Loucy (cell line): ENCODE results near the gene SYT8.
A peak's percentile ranks its signal among the peaks of the same experiment; 100 is the strongest.

Source experiments
- H2AFZ ChIP-seq: fragments of 200-600 bp; sonication (generic); 2 replicates; pipeline ENCODE4 v1.6.0; 2016; ENCODE audit warnings: antibody characterized with exemption, mild to moderate bottlenecking, low read length, moderate library complexity
- H3F3A ChIP-seq: fragments of 200-600 bp; 2 replicates; pipeline ENCODE4 v1.6.0; 2016; ENCODE audit warnings: antibody characterized with exemption, low read depth, mild to moderate bottlenecking
- H3K27me3 ChIP-seq: fragments of 200-600 bp; sonication (generic); 2 replicates; pipeline ENCODE4 v1.6.1; 2014; ENCODE audit warnings: low read length, mild to moderate bottlenecking; ENCODE audit not compliant: insufficient read depth, poor library complexity, severe bottlenecking
- H3K36me3 ChIP-seq: fragments of 200-600 bp; sonication (generic); 2 replicates; pipeline ENCODE4 v1.6.1; 2016; ENCODE audit warnings: low read length; ENCODE audit not compliant: insufficient read depth
- H3K4me1 ChIP-seq: fragments of 200-600 bp; sonication (generic); 2 replicates; pipeline ENCODE4 v1.5.1; 2014; ENCODE audit warnings: low read length, mild to moderate bottlenecking; ENCODE audit not compliant: insufficient read depth, poor library complexity, severe bottlenecking
- H3K4me2 ChIP-seq: fragments of 200-600 bp; sonication (generic); 2 replicates; pipeline ENCODE4 v1.6.0; 2014; ENCODE audit warnings: antibody characterized with exemption, low read length, low read depth, mild to moderate bottlenecking; ENCODE audit not compliant: poor library complexity, severe bottlenecking
- H3K4me3 ChIP-seq: fragments of 200-600 bp; sonication (generic); 2 replicates; pipeline ENCODE4 v1.5.1; 2014; ENCODE audit warnings: low read length, mild to moderate bottlenecking, mixed read lengths; ENCODE audit not compliant: poor library complexity, severe bottlenecking
- H3K79me2 ChIP-seq: fragments of 200-600 bp; sonication (generic); 2 replicates; pipeline ENCODE4 v1.6.1; 2014; ENCODE audit warnings: low read length; ENCODE audit not compliant: insufficient read depth
- H3K9ac ChIP-seq: fragments of 200-600 bp; sonication (generic); 2 replicates; pipeline ENCODE4 v1.6.0; 2014; ENCODE audit warnings: mild to moderate bottlenecking, low read depth, low read length, moderate library complexity; ENCODE audit not compliant: poor library complexity, severe bottlenecking
- H3K9me2 ChIP-seq: fragments of 200-600 bp; sonication (generic); replicated peaks from 2 replicates; pipeline ENCODE4 v1.6.1; 2016; ENCODE audit warnings: low read depth, low read length, mixed read lengths
- H3K9me3 ChIP-seq: fragments of 200-600 bp; sonication (generic); 2 replicates; pipeline ENCODE4 v1.6.1; 2014; ENCODE audit warnings: mild to moderate bottlenecking, antibody characterized with exemption, low read length, low read depth; ENCODE audit not compliant: insufficient read depth
- H4K20me1 ChIP-seq: fragments of 200-600 bp; sonication (generic); 2 replicates; pipeline ENCODE4 v1.6.0; 2014; ENCODE audit warnings: antibody characterized with exemption, low read length, mild to moderate bottlenecking; ENCODE audit not compliant: insufficient read depth, poor library complexity, severe bottlenecking
- CTCF ChIP-seq: fragments of 200-600 bp; sonication (generic); conservative IDR thresholded peaks from 2 replicates; pipeline ENCODE4 v1.5.1; 2014; ENCODE audit warnings: mild to moderate bottlenecking, antibody characterized with exemption, low read length
- EZH2phosphoT487 ChIP-seq: fragments of 200-600 bp; IDR thresholded peaks from 2 replicates; pipeline ENCODE4 v1.6.1; 2018; ENCODE audit warnings: antibody characterized with exemption, mild to moderate bottlenecking, moderate library complexity, borderline replicate concordance

The SYT8 gene

GRCh38 chr11:1791912-1792311 lies 42.9 kb upstream of the SYT8 start:
- no peaks in the 10 kb centered on the region for H3K27me3 ChIP-seq
- no peaks in the 10 kb centered on the region for H3F3A ChIP-seq
- H3K4me2 ChIP-seq: peak overlapping the region; percentile 72
- H3K4me1 ChIP-seq: peaks cover 19% of the 10 kb centered on the region
- no peaks in the 10 kb centered on the region for H3K79me2 ChIP-seq
- no peaks in the 10 kb centered on the region for H3K9me3 ChIP-seq
- no peak overlapping the region for H3K4me3 ChIP-seq
- peak overlapping the region; percentile 23 for H3K9ac ChIP-seq
- no peaks in the 10 kb centered on the region for H3K9me2 ChIP-seq
- no peak for TF ChIP-seq CTCF
- TF ChIP-seq EZH2phosphoT487: no peak
- no peaks in the 10 kb centered on the region for H3K36me3 ChIP-seq
- H4K20me1 ChIP-seq: no peaks in the 10 kb centered on the region
- no peak overlapping the region for H2AFZ ChIP-seq

DNA sequence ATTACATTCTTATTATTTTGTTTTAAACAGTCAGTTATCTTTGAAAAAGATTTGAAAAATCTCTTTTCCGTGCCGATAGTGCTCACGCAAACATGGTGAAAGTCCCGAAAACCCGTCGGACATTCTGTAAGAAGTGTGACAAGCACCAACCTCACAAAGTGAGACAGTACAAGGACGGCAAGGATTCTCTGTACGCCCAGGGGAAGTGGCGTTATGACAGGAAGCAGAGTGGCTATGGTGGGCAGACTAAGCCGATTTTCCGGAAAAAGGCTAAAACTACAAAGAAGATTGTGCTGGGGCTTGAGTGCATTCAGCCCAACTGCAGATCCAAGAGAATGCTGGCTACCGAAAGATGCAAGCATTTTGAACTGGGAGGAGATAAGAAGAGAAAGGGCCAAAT lies 42.3 kb upstream of the SYT8 start:
- H3K36me3 ChIP-seq: no peaks in the 10 kb centered on the region
- no peaks in the 10 kb centered on the region for H3F3A ChIP-seq
- H2AFZ ChIP-seq: no peak overlapping the region
- no peaks in the 10 kb centered on the region for H3K27me3 ChIP-seq
- peak overlapping the region; percentile 61 for H3K4me3 ChIP-seq
- peak overlapping the region; percentile 72 for H3K4me2 ChIP-seq
- TF ChIP-seq EZH2phosphoT487: no peak
- no peak for TF ChIP-seq CTCF
- no peaks in the 10 kb centered on the region for H3K9me2 ChIP-seq
- H3K9me3 ChIP-seq: no peaks in the 10 kb centered on the region
- peaks cover 19% of the 10 kb centered on the region for H3K4me1 ChIP-seq
- H3K79me2 ChIP-seq: no peaks in the 10 kb centered on the region
- H3K9ac ChIP-seq: peak overlapping the region; percentile 66
- H4K20me1 ChIP-seq: no peaks in the 10 kb centered on the region

DNA sequence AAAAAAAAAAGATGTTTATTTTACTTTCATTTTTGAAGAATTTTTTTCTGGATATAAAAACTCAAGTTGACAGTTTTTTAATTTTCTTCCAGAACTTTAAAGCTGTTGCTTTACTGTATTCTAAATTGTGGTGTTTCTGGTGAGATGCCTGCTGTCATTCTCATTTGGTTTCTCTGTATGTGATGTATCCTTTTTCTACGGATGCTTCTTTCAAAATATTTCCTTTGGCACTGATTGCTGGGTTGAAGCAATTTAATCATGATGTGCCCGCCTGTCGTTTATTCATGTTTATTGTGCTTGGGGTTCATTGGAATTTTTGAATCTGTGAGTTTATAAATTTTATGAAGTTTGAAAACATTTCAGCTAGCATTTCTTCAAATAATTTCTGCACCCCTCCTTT lies 41.7 kb upstream of the SYT8 start:
- Histone ChIP-seq H3K9ac (peak overlapping the region; percentile 66), H3K4me2 (peak overlapping the region; percentile 72), H3F3A (no peaks in the 10 kb centered on the region), H2AFZ (no peak overlapping the region), H3K27me3 (no peaks in the 10 kb centered on the region), H3K4me3 (peak overlapping the region; percentile 61), H3K9me3 (no peaks in the 10 kb centered on the region), H3K4me1 (peaks cover 19% of the 10 kb centered on the region), H3K36me3 (no peaks in the 10 kb centered on the region), H4K20me1 (no peaks in the 10 kb centered on the region), H3K79me2 (no peaks in the 10 kb centered on the region), H3K9me2 (no peaks in the 10 kb centered on the region)
- TF ChIP-seq EZH2phosphoT487 (no peak), CTCF (no peak)
